ENCODE results near the gene BCL6. TPM values are rescaled to one million over a fixed set of nuclear protein-coding genes. Genes with fewer than 3 reads are reported as not detected.

BCL6 gene
- total and polyA plus RNA-seq, 2 of the 8 experiments (the other 6 are each of a cell fraction or from before 2014, with no cell fraction given), result 5.7 to 10.4 TPM

DNA sequence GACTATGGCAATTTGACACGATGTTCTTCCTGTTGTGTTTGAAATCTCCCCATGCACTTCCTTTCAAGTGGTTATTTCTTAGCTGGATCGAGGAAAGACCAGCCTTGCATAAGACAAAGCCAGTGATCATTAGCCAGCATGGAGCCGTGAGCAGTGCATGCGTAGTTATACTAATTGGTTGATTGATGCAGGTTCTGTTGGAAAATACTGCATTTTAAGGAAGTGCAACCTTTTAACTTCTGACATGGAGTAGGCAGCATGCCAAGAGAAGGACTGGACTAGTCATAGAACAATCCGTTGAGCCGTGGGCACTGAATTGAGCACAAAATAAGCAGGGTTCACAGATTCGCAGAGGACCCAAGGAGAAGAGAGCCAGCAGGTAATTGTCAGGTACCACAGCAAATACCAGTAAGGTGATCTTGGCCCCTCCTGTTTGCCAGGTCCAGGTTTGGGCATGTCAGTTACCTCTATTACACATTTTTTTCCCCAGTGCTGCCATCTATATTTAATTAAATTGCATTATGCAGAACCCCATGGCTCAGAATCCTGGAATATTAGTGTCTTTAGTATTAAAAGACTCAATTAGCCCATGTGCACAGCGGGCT lies 29.0 kb upstream of the BCL6 start:
- Histone ChIP-seq H4K20me1 (replicated peaks in 1 of 2; ENCODE audit: control insufficient read depth in 1 of 2, insufficient read depth in 2 of 2, low read length in 2 of 2) (no peaks in the 10 kb centered on the region), H3K27me3 (replicated peaks in 1 of 4; ENCODE audit: control insufficient read depth in 3 of 4, extremely low read depth in 1 of 4, insufficient read depth in 3 of 4, low read length in 3 of 4) (no peaks in the 10 kb centered on the region), H3K4ac (replicated peaks; ENCODE audit: insufficient read length, low read depth, low read length) (no peak overlapping the region), H3K23me2 (ENCODE audit: low read depth, low read length) (no peaks in the 10 kb centered on the region), H4K8ac (ENCODE audit: extremely low read depth, insufficient read depth, low read length) (no peak overlapping the region), H3K9me3 (ENCODE audit: insufficient read depth in 2 of 2, low read depth in 1 of 2, low read length in 1 of 2) (no peaks in the 10 kb centered on the region), H3K4me3 (ENCODE audit: extremely low read depth in 1 of 4, insufficient read depth in 2 of 4, low read depth in 3 of 4, low read length in 4 of 4) (no peak overlapping the region), H2BK12ac (ENCODE audit: low read depth, low read length) (no peak overlapping the region), H3K79me1 (ENCODE audit: low read depth, low read length) (no peaks in the 10 kb centered on the region), H2AK5ac (ENCODE audit: low read depth, low read length) (no peak overlapping the region), H3K9ac (replicated peaks in 1 of 4; ENCODE audit: extremely low read depth in 1 of 4, low read depth in 3 of 4, low read length in 3 of 4) (no peak overlapping the region), H2BK15ac (ENCODE audit: low read length) (no peak overlapping the region), H3K27ac (ENCODE audit: low read depth, low read length) (no peak overlapping the region), H2BK5ac (ENCODE audit: low read depth, low read length) (no peak overlapping the region), H3K79me2 (ENCODE audit: control insufficient read depth in 1 of 2, insufficient read depth in 2 of 2, low read length in 2 of 2) (no peaks in the 10 kb centered on the region), H3K23ac (ENCODE audit: insufficient read length) (no peak overlapping the region), H3K18ac (ENCODE audit: extremely low read depth, low read length) (no peak overlapping the region), H2BK20ac (ENCODE audit: low read length) (no peak overlapping the region), H3K56ac (replicated peaks; ENCODE audit: insufficient read length, low read depth, low read length) (no peak overlapping the region), H4K5ac (ENCODE audit: insufficient read length, low read depth, low read length) (no peak overlapping the region), H3K4me1 (replicated peaks in 1 of 4; ENCODE audit: control insufficient read depth in 3 of 4, insufficient read depth in 4 of 4, low read length in 3 of 4) (peaks cover 0 to 7% (median 0%) of the 10 kb centered on the region in 4 experiments; a peak in 2 of 7 replicates), H2AFZ (ENCODE audit: low read length) (peak overlapping the region; percentile 41; the same call in 1 of the 2 replicates), H2BK120ac (replicated peaks; ENCODE audit: low read depth, low read length) (no peak overlapping the region), H3K14ac (ENCODE audit: insufficient read length) (no peak overlapping the region), H3K4me2 (ENCODE audit: insufficient read depth in 1 of 2, low read depth in 2 of 2, low read length in 2 of 2) (no peak overlapping the region), H4K91ac (replicated peaks; ENCODE audit: insufficient read length, low read length) (no peak overlapping the region), H3K36me3 (ENCODE audit: control insufficient read depth in 2 of 4, insufficient read depth in 4 of 4, low read length in 3 of 4) (no peaks in the 10 kb centered on the region)
- DNase-seq (ENCODE audit: low read depth in 1 of 2, low spot score in 2 of 2) (no peak), FAIRE-seq (peak; percentile 13)
- ChIA-PET CTCF (ENCODE audit: partially characterized antibody) (no interaction called here), POLR2A (ENCODE audit: partially characterized antibody) (no interaction called here)
- 85% methylated on average over 8 of the region's 8 CpGs; no CpG with 5 or more reads in 1 of the 2 experiments for WGBS, 2 experiments (ENCODE audit: extremely low coverage in 1 of 2, insufficient coverage in 1 of 2, insufficient read length in 1 of 2, insufficient replicate concordance in 2 of 2, low coverage in 1 of 2, low lambda C conversion rate in 2 of 2, missing lambda C conversion rate in 1 of 2)
- no peak for TF ChIP-seq RFX5 (IDR thresholded peaks at IDR 0.05; ENCODE audit: borderline replicate concordance, low read depth, low read length)
- no peak for TF ChIP-seq KDM1A (IDR thresholded peaks at IDR 0.05; ENCODE audit: borderline replicate concordance, low read length)
